Neutrophil (primary cell): ENCODE measurements around the gene POU2AF2.
"Not testable (repeated sequence)": the region's sequence is repeated elsewhere in the genome, so short reads cannot be mapped to it uniquely, and the experiment has no call there.

Source experiments
- H3K27ac ChIP-seq: fragments of 200-600 bp; sonication (generic); 2 replicates; pipeline ENCODE4 v1.5.1; 2016; ENCODE audit warnings: mild to moderate bottlenecking, moderate library complexity
- H3K27me3 ChIP-seq: fragments of 200-600 bp; sonication (generic); 2 replicates; pipeline ENCODE4 v1.6.0; 2016; ENCODE audit warnings: mild to moderate bottlenecking
- H3K36me3 ChIP-seq: fragments of 200-600 bp; sonication (generic); 2 replicates; pipeline ENCODE4 v1.5.1; 2017
- H3K4me1 ChIP-seq, 2 experiments: fragments of 200-600 bp in 1 of 2; sonication (generic) in 1 of 2; 1 replicate in 1 of 2; 2 replicates in 1 of 2; pipeline versions ENCODE4 v1.5.1 to v1.6.1; 2013 to 2016; ENCODE audit warnings: low read depth in 1 of 2, low read length in 1 of 2, mild to moderate bottlenecking in 1 of 2, moderate library complexity in 1 of 2; ENCODE audit not compliant: control insufficient read depth in 1 of 2, insufficient read depth in 1 of 2
- H3K4me3 ChIP-seq, 2 experiments: fragments of 200-600 bp in 1 of 2; sonication (generic) in 1 of 2; 1 replicate in 1 of 2; 2 replicates in 1 of 2; pipeline ENCODE4 v1.5.1; 2013 to 2016; ENCODE audit warnings: low read depth in 1 of 2, low read length in 1 of 2, mild to moderate bottlenecking in 1 of 2, moderate library complexity in 1 of 2
- H3K9me3 ChIP-seq: fragments of 200-600 bp; sonication (generic); 2 replicates; pipeline ENCODE4 v1.5.1; 2016
- CTCF ChIP-seq: fragments of 200-600 bp; sonication (generic); IDR thresholded peaks from 2 replicates; pipeline ENCODE4 v1.5.1; 2016; ENCODE audit warnings: antibody characterized with exemption

Gene POU2AF2

GRCh38 chr11:111207213-111207612 lies 38.3 kb upstream of the POU2AF2 start:
- Histone ChIP-seq H3K27ac (no peak overlapping the region), H3K4me3 (no peak overlapping the region), H3K36me3 (no peaks in the 10 kb centered on the region), H3K9me3 (no peaks in the 10 kb centered on the region), H3K4me1 (no peaks in the 10 kb centered on the region), H3K27me3 (no peaks in the 10 kb centered on the region)
- no peak for TF ChIP-seq CTCF

GRCh38 chr11:111209543-111210355 lies 35.8 kb upstream of the POU2AF2 start:
- H3K4me1 ChIP-seq: no peaks in the 10 kb centered on the region
- H3K9me3 ChIP-seq: no peaks in the 10 kb centered on the region
- H3K4me3 ChIP-seq: no peak overlapping the region
- TF ChIP-seq CTCF: no peak
- H3K36me3 ChIP-seq: no peaks in the 10 kb centered on the region
- H3K27me3 ChIP-seq: no peaks in the 10 kb centered on the region
- H3K27ac ChIP-seq: no peak overlapping the region

GRCh38 chr11:111213256-111213655 lies 32.3 kb upstream of the POU2AF2 start:
- Histone ChIP-seq H3K27ac (no peak overlapping the region), H3K9me3 (no peaks in the 10 kb centered on the region)
- TF ChIP-seq CTCF: no peak

GRCh38 chr11:111220721-111221120 lies 24.8 kb upstream of the POU2AF2 start:
- H3K27me3 ChIP-seq: peaks cover 42% of the 10 kb centered on the region
- no peaks in the 10 kb centered on the region for H3K4me1 ChIP-seq
- no peak for TF ChIP-seq CTCF
- H3K4me3 ChIP-seq: no peak overlapping the region
- no peaks in the 10 kb centered on the region for H3K9me3 ChIP-seq
- H3K36me3 ChIP-seq: no peaks in the 10 kb centered on the region
- H3K27ac ChIP-seq: no peak overlapping the region

More at GRCh38 chr11:111213256-111213655, 32.3 kb upstream of the POU2AF2 start:
- Histone ChIP-seq H3K4me3 (no peak overlapping the region), H3K36me3 (no peaks in the 10 kb centered on the region), H3K4me1 (no peaks in the 10 kb centered on the region), H3K27me3 (no peaks in the 10 kb centered on the region)

- Histone ChIP-seq H3K27ac (no peak overlapping the region), H3K36me3 (no peaks in the 10 kb centered on the region), H3K9me3 (no peaks in the 10 kb centered on the region), H3K4me3 (no peak overlapping the region), H3K4me1 (no peaks in the 10 kb centered on the region), H3K27me3 (peaks cover 42% of the 10 kb centered on the region)
- no peak for TF ChIP-seq CTCF
Observed at GRCh38 chr11:111221208-111221607, 24.3 kb upstream of the POU2AF2 start.

- not testable (repeated sequence) for H3K4me3 ChIP-seq, H3K4me1 ChIP-seq, H3K36me3 ChIP-seq, H3K9me3 ChIP-seq, H3K27ac ChIP-seq
- H3K27me3 ChIP-seq: peaks cover 42% of the 10 kb centered on the region
Observed at GRCh38 chr11:111221936-111222335, 23.6 kb upstream of the POU2AF2 start.

GRCh38 chr11:111222821-111223455 lies 22.6 kb upstream of the POU2AF2 start:
- not testable (repeated sequence) for H3K27ac ChIP-seq, H3K4me1 ChIP-seq, H3K4me3 ChIP-seq, H3K36me3 ChIP-seq, H3K9me3 ChIP-seq
- peaks cover 42% of the 10 kb centered on the region for H3K27me3 ChIP-seq
